Activated CD4-positive, CD25-positive, alpha-beta regulatory T cell (primary cell): Measurements from ENCODE around the gene UGT2B15.
"Not testable (repeated sequence)": the region's sequence is repeated elsewhere in the genome, so short reads cannot be mapped to it uniquely, and the experiment has no call there.

ENCODE experiments used
- DNase-seq, 4 experiments: peaks; one replicate each; lab custom pipeline; 2025; lab: John Stamatoyannopoulos, UW

Gene UGT2B15

DNA sequence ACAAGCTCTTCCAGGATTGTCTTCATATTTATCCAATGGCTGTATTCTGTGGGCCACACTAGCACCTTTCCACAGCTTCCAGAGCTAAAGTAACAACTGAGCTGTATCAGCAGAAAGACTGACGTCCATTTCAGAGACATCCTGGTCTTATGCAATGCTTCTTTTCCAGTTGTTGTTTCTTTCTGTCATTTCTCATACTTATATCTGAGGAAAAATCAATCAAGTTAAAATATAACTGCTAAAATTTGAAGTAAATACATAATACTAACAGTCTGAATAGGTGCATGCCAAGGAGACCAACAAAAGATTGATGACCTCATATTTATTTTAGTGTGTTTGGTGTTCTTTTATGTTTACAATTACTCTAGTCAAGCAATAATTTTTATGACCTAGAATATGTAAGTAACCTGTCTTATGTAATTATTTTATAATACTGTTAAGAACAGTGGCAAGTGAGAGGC is at the start of gene UGT2B15:
UGT2B15 (minus strand) TSS at position 174 of the 461 bp plus-strand sequence; CDS start at position 140, 34 bp downstream.
- DNase-seq: not testable (repeated sequence)

DNA sequence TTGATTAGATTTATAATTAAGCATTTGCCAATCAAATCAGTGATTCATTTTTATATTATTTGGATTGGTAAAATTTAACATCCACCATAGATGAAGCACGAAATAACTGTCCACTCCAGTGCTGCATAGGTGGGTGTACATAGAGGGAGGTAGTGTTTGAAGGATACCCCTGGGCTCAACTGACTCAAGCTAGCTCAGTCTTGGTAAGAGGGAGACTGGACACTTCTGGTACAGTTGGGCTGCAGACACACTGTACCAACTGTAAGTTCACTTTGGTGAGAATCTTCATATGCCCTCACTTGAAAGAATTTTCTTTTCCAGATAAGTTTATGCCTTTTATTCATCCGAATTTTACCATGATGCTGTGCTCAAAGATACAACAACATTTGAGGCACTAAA is 48.6 kb upstream of the UGT2B15 start:
- no peak for DNase-seq

DNA sequence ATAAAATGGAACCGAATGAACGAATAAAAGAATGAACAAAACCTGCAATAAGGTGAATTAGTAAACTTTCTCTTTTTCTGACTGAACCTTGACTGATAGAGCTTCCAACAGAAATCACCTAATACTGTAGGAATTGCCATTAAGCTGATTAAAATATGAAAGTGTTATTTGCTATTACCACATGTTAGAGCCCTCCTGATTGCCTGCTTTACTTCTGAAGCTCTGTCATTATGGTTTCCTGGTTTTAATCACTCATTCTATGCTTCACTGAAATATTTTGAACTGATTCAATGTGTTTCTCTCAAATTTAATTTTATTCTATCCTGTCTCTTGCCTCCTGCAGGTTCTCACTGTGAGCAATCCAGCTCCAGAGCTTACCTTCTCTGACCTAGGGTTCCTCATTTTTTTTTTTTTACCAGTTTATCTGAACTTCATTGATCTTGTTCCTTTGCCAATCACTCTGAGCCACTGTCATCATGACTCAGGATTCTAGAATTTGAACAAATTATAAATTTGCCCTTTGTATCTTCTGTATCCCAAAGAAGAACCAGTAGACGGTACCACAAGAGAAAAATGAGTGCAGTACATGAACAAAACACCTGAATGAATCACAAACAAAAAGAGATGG is 48.1 kb upstream of the UGT2B15 start:
- DNase-seq: no peak

DNA sequence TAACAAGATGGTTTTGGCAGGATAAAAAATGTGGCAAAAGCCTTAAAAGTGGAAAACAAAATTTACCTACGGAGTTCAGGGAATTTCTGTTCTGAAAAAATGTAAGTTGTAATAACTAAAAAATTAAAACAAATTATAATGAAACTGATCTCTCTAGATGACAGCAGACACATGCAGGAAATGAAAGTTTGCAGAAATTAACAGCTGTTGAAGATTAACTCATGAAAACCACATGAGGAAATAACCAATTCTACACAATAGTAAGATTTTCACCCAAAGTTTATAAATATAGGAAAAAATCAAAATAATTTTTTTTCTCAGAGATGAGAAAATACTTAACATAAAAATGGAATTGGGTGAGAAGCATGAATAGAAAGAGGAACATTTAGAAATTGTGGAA is 47.5 kb upstream of the UGT2B15 start:
- no peak for DNase-seq

DNA sequence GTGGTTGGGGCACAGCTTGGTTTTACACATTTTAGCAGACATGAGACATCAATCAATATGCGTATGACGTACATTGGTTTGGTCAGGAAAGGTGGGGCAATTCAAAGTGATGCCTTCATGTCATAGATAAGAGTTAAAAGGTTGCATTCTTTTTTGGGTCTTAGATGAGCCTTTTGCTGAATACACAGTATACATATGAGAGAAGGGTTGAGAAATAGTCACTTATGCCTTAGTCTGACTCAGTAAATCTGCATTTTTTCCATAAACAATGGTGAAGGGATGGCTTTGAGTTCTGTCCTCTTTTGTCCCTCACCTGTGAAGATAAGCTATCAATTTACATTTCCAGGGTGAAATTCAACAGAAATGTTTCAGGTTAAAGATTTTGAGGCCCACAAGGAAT is 43.9 kb upstream of the UGT2B15 start:
- DNase-seq: no peak

DNA sequence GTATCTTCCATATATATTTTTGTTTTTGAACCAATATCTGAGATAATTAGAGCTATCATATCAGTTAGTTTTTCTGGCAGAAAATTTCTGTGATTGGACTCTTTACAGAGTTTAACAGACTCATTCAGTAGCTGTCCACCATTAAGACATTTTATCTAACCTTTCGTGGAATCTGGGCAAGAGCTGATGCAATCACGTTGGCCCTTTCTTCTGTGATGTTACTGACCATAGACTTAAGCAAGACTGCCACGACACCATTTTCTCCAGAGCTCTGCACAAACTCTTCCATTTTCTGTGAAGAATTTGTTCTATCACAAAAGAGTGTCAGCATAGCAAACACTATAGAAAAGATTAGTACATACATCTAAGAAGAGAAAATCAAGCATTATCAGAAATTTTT is 41.8 kb upstream of the UGT2B15 start:
- no peak for DNase-seq

DNA sequence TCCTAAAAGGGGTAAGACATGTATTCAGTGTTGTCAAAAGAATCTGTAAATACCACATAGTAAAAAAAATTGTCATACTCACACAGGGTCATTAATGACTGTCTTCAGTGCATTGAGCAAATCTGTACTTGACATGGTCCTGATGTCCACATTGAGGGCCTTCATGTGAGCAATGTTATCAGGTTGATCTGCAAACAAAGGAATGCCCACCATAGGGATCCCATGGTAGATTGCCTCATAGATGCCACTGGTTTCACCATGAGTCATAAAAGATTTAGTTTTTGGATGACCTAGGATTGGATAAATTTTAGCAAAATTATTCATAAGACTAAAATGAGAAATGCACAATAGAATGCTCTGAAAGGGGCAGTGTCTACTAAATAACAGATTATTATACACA is 38.1 kb upstream of the UGT2B15 start:
- no peak for DNase-seq

DNA sequence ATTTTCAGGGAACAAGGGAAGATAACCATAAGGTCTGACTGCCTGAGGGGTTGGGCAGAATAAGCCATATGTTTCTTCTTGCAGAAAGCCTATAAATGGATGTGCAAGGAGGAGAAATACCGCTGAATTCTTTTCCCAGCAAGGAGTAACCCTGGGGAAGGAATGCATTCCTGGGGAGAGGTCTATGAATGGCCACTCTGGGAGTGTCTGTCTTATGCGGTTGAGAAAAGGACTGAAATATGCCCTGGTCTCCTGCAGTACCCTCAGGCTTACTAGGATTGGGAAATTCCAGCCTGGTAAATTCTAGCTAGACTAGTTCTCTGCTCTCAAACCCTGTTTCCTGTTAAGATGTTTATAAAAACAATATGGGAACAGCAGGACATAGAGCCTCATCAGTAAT is 32.7 kb upstream of the UGT2B15 start:
- not testable (repeated sequence) for DNase-seq

DNA sequence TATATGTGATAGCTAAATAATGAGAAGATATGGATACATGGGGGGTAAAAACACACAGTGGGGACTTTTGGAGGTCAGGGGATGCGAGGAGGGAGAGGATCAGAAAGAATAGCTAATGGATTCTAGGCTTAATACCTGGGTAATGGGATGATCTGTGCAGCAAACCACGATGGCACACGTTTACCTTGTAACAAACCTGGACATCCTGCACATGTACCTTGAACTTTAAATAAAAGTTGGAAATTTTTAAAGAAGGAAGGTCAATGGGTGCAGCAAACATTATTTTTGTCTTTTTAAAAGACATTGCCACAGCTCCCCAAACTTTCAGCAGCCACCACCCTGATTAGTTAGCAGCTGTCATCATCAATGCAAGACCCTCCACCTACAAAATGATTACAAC is 29.7 kb upstream of the UGT2B15 start:
- DNase-seq: no peak

DNA sequence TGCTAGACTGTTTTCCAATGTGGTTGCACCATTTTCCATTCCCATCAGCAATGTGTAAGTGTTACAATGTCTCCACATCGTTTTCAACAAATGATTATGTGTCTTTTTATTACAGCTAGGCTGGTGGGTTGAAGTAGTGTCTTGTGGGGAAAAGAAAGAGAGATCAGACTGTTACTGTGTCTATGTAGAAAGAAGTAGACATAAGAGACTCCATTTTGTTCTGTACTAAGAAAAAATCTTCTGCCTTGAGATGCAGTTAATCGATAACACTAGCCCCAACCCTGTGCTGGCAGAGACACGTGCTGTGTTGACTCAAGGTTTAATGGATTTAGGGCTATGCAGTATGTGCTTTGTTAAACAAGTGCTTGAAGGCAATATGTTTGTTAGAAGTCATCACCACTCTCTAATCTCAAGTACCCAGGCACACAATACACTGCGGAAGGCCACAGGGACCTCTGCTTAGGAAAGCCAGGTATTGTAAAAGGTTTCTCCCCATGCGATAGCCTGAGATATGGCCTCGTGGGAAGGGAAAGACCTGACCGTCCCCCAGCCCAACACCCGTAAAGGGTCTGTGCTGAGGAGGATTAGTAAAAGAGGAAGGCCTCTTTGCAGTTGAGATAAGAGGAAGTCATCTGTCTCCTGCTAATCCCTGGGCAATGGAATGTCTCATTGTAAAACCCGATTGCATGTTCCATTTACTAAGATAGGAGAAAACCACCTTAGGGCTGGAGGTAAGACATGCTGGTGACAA is 23.0 kb upstream of the UGT2B15 start:
- DNase-seq: no peak

DNA sequence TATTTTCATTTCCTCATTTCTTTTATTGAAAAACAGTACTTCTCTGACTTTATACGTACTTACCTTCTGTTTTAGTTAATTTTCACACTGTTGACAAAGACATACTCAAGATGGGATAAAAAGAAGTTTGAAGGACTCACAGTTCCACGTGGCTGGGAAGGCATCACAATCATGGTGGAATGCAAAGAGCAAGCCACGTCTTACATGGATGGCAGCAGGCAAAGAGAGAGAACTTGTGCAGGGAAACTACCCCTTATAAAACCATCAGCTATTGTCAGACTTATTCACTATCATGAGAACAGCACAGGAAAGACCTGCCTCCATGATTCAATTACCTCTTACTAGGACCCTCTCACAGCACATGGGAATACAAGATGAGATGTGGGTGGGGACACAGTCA is 20.7 kb upstream of the UGT2B15 start:
- no peak for DNase-seq

DNA sequence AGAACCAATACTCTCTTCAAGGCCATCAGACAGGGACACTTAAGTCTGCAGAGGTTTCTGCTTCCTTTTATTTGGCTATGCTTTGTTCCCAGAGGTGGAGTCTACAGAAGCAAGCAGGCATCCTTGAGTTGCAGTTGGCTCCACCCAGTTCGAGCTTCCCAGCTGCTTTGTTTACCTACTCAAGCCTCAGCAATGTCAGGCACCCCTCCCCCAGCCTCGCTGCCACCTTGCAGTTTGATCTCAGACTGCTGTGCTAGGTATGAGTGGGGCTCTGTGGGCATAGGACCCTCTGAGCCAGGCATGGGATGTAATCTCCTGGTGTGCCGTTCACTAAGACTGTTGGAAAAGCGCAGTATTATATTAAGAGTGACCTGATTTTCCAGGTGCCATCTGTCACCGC is 12.6 kb upstream of the UGT2B15 start:
- no peak for DNase-seq

DNA sequence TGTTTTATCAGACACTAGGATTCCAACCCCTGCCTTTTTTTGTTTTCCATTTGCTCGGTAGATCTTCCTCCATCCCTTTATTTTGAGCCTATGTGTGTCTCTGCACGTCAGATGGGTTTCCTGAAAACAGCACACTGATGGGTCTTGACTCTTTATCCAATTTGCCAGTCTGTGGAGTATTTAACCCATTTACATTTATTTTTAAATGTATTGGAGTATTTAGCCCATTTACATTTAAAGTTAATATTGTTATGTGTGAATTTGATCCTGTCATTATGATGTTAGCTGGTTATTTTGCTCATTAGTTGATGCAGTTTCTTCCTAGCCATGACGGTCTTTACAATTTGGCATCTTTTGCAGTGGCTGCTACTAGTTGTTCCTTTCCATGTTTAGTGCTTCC is 10.8 kb upstream of the UGT2B15 start:
- not testable (repeated sequence) for DNase-seq

DNA sequence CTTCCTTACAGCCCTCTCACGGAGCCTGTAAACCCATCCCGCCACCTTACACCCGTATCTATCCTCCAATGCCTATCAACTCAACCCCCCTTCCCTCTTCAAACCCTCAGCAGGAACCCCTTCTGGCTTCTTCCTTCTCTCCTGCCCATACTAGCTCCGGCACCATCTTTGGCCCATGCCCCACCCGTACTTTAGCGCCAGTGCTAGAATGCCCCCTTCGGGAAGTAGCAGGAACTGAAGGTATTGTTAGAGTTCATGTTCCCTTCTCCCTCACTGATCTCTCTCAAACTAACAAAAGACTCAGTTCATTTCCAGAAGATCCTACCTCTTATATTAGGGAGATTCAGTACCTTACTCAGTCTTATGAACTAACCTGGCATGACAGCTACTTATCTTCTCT is 2.7 kb upstream of the UGT2B15 start:
- DNase-seq: no peak

DNA sequence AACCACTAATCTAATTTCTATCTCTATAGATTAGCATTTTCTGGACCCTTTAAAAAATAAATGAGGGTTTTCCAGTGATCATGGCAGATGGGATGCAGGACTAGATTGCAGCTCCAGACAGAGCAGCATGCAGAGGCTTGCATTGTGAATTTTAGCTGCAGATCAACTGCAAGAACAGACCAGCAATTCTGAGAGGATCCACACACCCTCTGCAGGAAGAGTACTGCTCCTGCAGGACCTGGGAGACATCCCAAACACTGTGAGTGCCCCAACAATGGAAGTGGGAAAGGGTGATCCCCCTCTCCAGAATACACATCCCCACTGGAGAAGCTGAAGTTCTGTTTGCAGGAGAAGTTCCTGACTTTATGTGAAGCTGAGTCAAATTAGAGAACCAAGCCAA is 765 bp upstream of the UGT2B15 start:
- not testable (repeated sequence) for DNase-seq

DNA sequence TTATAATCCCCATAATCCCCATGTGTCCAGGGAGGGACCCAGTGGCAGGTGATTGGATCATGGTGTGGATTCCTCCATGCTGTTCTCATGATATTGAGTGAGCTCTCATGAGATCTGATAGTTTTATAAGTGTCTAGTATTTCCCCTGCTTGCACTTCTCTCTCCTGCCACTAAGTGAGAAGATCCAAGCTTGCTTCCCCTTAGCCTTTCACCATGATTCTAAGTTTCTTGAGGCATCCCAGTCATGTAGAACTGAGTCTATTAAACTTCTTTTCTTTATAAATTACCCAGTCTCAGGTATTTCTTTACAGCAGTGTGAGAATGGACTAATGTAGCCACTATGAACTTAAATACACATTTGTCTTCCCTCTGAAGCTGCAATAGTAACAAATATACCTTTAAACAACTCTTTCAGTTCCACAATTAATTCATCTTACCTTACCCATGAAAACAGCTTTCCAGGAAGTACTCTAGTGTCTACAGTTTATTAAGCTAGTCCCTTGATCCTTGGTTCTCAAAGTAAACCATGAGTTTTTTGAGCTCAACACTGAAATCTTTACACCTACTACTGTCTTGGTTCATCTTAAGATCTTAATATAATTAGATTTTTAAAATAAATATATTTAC is 1.8 kb downstream of the UGT2B15 start:
- DNase-seq: not testable (repeated sequence)

DNA sequence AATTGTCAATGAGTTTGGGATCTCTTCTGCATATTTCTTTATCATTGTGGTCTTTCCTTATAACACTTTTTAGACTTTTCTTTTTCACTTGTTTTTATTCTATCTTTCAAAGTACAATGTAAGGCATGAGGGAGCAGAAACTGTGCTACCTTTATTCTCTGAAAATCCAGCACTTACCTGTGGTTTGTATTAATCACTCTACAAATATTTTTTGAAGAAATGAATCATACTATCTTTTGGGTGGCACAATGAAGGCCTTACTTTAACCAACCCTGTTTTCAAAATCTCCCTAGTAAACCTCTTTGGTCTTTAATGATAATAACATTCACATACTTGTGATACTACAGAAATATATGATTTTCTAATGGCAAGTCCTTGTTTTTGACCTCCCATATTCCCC is 2.9 kb downstream of the UGT2B15 start:
- DNase-seq: not testable (repeated sequence)

DNA sequence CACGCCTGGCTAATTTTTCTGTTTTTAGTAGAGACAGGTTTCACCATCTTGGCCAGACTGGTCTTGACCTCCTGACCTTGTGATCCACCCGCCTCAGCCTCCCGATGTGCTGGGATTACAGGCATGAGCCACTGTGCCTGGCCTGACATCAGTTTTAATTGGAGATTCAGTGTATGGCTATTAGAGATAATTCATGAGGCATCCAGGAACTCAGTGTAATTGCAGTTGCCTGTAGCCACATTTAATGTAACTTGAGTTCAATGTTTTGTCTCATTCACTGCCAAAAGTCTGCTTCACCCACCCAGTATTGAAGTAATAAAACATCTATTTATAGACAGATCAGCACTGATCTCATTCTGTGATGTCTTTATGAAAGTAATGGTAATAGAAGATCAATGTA is 5.7 kb downstream of the UGT2B15 start:
- DNase-seq: not testable (repeated sequence)

DNA sequence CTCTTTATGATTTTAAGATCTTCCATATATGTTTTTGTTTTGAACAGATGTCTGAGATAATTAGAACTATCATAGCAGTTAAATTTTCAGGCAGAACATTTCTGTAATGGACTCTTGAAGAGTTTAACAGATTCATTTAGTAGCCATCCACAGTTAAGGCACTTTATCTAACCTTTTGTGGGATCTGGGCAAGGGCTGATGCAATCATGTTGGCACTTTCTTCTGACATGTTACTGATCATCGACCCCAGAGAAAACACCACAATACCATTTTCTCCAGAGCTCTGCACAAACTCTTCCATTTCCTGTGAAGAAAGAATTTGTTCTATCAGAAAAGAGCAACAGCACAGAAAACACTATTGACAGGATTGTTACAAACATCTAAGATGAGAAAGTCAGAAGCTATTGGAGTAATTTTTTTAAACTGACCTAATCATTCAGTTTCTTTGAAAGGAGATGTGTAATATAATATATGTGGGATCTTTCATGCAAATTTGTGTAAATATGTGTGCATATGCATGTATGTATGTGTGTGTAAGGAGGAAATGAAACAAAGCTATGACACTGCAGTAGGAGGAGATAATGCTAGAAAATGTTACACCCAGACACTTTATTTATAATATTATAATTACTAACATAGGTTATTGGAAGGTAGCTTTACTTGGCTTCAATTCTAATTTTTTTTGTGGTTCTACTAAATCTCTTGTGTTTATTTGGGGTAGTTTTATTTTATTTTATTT is 7.4 kb downstream of the UGT2B15 start:
- DNase-seq: not testable (repeated sequence)

DNA sequence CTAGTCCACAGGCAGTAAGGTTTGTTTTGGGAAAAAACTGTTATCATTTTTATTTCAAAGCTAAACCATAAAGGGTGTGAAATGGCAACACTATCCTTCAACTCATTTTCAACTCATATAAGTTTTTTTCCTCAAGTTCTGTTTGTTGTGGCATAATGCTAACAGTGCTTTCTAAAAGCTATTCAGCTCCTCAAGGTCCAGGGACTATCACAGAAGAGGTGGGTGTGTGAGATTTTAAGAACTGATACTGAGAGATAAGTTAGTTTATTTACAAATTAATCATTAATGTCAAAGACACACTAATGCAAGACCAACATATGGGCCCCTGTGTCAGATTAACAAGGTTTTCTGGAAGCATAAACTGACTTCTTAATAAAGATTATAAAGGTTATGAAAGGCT is 11.8 kb downstream of the UGT2B15 start:
- no peak for DNase-seq

DNA sequence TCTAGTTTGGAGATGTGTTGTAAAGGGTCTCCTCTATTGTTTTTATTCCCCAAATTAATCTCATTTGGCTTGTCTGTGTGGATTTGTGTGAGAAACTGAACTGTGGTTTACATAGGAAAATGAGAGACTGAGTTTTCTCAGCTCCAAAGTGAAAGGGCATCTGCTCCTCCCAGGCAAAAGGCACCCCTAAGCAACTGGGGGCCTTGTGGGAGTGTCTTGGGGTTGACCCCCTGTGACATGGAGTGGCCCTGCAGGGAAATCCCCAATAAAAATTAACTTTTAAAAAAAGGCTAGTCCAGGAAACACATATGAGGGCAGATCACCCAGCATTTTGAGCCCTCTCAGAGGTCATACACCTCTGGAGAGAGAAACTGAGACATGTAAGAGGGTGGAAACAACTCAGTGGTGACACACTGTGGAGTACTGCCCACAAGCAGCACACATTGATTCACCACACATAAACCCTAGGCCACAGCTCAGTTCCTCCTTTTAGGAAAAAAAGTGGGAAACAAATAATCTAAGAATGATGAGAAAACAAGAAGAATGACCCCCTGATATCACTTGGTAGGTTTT is 13.3 kb downstream of the UGT2B15 start:
- DNase-seq: not testable (repeated sequence)

DNA sequence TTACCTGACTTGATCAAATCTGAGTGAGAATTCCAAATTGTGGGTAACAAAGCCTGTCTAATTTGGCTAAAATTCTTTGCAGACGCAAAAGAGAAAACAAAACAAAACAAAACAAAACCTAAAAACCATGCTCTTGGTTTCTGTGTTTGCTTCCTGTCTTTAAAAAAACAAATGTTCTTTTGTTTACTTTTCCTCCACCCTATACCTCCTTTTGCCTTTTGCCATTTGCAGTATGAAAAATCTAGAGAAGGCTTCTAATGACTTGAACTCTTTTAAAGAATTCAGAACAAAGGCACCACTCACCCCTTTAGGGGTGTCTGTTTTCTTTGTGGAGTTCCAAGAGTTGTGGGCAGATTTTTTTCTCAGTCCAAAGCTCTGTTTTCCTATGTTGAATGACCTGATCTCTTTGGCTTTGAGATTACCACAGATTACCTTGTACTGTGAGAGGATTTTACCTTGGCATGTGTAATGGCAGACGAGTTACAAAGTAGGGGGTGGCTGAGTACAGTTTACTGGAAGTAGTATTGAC is 13.9 kb downstream of the UGT2B15 start:
- DNase-seq: not testable (repeated sequence)
